HCEC 1CT (cell line): ENCODE data around the gene MT1F.
"Not testable (repeated sequence)": the region's sequence is repeated elsewhere in the genome, so short reads cannot be mapped to it uniquely, and the experiment has no call there.

ENCODE experiments used
- DNase-seq: peaks from one replicate; pipeline ENCODE4 v3.0.0-alpha.2; 2017

MT1F gene

GRCh38 chr16:56657555-56658326 lies at the start of gene MT1F:
MT1F (plus strand) TSS chr16:56657959; CDS start chr16:56658059, 100 bp downstream.
- DNase-seq = no peak

DNA sequence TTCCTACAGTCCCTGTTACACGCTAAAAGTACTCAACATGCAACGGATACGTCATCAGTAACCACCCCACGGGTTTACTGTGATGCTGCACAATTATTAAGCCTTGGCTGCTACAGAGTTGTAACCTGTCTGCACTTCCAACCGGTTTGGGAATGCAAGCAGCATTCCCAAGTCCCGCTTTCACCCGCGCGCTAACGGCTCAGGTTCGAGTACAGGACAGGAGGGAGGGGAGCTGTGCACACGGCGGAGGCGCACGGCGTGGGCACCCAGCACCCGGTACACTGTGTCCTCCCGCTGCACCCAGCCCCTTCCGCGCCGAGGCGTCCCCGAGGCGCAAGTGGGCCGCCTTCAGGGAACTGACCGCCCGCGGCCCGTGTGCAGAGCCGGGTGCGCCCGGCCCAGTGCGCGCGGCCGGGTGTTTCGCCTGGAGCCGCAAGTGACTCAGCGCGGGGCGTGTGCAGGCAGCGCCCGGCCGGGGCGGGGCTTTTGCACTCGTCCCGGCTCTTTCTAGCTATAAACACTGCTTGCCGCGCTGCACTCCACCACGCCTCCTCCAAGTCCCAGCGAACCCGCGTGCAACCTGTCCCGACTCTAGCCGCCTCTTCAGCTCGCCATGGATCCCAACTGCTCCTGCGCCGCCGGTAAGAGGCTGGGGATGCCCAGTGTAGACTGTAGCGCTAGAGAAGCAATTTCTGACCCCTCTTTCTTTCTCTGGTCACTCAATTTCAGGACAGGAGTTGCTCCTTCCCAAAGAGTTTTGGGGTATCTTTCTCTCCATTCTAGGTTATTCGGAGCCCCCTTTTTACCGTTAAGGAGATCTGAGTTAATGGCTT lies 49.5 kb upstream of the MT1F start, which contains the start of gene MT2A:
TSS of gene MT2A (plus strand) at position 542 of the 833 bp plus-strand sequence. CDS start at position 614, 72 bp downstream.
- peak; percentile 100 for DNase-seq

DNA sequence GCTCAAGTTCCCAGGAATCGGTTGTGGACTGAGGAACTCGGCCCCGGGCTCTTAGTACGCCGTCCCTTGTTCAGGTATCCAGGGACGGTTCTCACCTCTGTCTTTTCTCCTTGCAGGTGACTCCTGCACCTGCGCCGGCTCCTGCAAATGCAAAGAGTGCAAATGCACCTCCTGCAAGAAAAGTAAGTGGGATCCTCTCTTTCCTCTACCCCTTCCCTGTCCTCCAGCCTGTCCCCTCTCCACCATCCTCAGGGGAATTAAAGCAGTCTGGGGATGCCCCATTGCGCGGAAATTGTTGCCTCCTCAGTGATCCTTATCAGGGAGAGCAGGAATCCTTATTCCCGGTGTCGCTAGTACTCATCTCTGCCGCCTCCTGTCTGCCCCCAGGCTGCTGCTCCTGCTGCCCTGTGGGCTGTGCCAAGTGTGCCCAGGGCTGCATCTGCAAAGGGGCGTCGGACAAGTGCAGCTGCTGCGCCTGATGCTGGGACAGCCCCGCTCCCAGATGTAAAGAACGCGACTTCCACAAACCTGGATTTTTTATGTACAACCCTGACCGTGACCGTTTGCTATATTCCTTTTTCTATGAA lies 48.8 kb upstream of the MT1F start:
- DNase-seq = no peak

- DNase-seq = peak; percentile 80
These were observed 48.3 kb upstream of the MT1F start for GRCh38 chr16:56609463-56609921.

DNA sequence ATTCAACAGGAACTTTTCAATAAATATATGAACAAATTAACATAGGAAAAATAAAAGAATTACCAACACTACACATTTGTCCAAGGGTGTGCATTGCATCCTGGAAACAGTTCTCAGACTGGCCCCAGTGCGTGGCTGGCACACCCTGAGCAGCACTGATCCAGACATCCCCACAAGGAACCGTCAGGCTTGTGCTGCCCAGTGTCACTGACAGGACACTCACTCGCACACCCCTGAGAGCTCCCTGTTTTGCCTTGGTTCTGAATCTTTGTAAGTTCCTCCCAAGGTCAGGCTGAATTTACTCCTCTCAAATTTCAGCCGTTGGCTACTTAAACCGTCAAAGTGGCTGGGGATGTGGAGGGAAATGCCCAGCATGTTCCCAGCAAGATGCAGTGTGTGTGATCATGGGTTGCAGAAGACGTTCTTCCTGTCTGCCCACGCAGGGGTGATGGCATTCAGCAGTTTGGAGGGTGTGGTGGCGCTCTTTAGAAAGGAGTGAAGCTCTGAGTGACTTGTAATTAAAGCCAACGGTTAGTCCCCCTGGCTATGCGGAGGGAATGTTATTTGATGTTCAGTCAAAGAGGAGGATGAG lies 47.6 kb upstream of the MT1F start:
- peak; percentile 89 for DNase-seq

DNA sequence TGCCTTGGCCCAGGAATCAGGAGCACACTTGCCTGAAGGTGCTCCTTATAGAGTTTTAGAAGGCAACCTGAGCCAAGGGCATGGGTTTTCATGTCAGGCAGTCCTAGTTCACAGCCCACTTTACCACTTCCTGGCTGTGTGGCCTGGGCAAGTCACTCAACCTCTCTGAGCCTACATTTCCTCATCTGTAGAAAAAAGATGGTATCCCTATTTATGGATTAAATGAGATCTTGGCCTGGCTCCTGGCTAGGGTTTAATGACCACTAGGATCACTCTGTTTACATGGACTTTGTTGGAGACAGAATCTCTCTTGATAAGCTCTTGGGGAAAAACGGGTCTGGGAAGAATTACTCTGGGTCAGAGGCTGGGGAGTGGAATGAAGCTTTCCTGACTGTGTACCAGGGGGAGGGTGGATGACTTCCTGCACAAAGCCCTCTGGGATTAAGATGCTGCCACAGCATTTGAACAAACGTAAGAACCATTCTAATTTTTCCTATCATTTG lies 47.1 kb upstream of the MT1F start:
- DNase-seq = peak; percentile 66

GRCh38 chr16:56611281-56611833 lies 46.4 kb upstream of the MT1F start:
- peak; percentile 63 for DNase-seq

DNA sequence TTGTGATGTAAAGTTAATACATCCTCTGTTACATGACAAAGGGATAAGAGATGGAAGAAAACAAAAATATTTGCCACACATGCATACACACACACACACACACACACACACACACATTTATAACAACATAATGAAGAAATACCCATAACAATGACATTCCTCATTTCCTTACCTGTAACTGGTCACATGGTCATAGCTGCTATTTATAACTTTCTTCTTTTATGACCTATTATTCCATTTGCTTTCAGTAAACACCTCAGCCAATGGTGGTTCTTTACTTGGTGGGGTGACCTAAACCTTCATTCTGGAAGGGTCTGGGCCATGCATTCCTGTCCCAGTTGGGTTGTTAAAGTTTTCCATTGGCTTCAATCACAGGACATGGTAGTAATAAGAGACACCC lies 44.1 kb upstream of the MT1F start:
- DNase-seq = no peak

DNA sequence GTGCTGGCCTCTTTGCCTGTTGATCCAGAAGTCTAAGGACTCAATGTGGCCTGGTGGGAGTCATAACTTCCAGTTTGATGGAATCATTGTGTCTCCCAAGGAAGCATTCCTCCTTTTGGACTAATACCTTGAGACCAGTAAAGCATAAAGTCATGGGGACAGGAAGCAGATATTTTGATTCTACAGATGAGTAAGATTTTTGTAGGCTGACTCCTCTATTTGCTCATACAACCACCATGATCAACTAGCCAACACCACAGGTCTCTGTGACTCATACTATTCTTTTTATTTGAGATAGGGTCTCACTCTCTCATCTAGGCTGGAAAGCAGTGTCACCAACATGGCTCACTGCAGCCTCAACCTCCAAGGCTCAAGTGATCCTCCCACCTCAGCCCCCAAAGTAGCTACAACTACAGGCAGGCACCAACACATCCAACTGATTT lies 43.2 kb upstream of the MT1F start:
- DNase-seq = peak; percentile 83

DNA sequence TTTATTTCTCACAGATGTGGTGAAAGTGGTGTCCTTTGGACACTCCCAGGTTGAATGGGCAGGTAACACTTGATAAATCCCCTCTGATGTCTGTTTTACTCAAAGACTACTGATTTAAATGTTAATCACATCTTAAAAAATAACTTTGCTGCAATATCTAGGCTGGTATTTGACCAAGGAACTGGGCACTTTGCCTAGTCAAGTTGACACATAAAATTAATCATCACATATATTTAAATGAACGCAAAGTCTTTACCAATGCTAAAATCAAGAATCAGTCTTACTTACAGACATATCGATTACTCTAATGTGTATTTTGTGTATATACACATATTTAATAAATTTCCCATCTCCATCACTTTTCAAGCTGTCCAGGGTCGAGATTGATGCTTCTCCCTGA lies 42.4 kb upstream of the MT1F start:
- peak; percentile 76 for DNase-seq

GRCh38 chr16:56616608-56617211 lies 41.0 kb upstream of the MT1F start:
- DNase-seq = no peak

DNA sequence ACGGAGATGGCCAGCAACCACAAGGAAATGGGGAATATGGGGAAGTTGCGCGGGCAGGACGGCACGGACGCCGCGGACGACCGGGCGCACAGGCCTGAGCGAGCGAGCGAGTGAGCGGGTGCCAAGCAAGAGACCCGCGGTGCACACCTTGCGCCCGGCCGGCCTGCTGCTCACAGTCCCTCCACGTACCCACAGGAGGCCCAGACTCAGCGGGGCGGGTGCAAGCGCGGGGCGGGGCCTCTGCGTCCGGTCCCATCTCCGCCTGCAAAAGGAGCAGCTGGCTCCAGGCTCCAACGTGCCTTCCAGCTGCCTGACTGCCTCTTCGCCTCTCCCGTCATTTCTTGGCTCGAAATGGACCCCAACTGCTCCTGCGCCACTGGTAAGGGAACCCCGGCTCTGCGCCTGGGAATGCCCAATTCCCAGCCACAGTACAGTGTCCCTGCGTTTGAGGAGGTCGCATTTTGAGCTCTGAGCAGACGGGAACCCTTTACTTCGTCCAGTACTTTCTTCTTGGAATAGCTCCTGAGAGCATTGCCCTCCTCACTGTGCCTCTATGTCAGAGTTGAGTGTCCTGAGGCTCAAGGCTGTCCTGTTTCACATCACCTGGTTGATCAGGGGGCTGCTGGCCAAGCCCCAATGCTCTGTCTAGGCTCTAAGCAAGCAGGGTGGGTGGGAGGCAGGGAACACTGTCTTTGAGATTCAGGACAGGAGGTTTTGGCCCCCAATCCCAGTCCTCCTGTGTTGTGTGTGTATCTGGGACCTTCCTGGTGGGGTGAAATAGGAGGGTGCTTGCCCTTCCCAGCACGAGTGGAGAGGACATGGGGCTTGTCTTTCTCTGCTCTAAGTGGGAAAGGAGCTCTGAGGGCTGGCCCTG lies 40.3 kb upstream of the MT1F start:
- DNase-seq = peak; percentile 81

- no peak for DNase-seq
These were observed 39.6 kb upstream of the MT1F start for GRCh38 chr16:56618138-56618537.

- DNase-seq = no peak
These were observed 37.3 kb upstream of the MT1F start for GRCh38 chr16:56620339-56620897.

DNA sequence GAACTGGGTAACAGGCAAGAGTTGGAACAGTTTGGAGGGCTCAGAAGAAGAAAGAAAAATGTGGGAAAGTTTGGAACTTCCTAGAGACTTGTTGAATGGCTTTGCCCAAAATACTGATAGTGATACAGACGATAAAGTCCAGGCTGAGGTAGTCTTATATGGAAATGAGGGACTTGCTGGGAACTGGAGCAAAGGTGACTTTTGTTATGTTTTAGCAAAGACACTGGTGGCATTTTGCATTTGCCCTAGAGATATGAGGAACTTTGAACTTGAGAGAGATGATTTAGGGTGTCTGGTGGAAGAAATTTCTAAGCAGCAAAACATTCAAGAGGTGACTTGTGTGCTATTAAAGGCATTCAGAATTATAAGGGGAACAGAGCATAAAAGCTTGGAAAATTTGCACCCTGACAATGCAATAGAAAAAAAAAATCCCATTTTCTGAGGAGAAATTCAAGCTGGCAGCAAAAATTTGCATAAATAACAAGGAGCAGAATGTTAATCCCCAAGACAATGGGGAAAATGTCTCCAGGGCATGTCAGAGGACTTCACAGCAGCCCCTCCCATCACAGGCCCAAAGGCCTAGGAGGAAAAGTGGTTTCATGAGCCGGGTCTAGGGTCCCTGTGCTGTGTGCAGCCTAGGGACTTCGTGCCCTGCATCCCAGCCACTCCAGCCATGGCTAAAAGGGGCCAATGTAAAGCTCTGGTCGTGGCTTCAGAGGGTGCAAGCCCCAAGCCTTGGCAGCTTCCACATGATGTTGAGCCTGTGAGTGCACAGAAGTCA lies 35.9 kb upstream of the MT1F start:
- not testable (repeated sequence) for DNase-seq

DNA sequence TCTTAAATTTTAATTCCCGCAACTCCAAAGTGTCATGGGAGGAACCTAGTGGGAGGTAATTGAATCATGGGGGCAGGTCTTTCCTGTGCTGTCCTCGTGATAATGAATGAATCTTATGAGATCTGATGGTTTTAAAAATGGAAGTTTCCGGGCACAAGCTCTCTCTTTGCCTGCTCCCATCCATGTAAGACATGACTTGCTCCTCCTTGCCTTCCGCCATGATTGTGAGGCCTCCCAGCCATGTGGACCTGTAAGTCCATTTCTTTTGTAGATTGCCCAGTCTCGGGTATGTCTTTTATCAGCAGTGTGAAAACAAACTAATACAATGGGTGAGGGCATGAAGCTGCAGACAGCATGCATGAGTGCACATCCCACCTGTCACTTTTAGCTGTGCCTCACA lies 34.6 kb upstream of the MT1F start:
- DNase-seq = not testable (repeated sequence)

- no peak for DNase-seq
These were observed 34.1 kb upstream of the MT1F start for GRCh38 chr16:56623637-56624036.

- DNase-seq = peak; percentile 85
These were observed 32.4 kb upstream of the MT1F start, which contains the start of gene MT1E for GRCh38 chr16:56625140-56625942. MT1E (plus strand) TSS chr16:56625781; CDS start chr16:56625852, 71 bp downstream.
